ENCODE measurements around the gene SMIM13. TPM values are rescaled to one million over a fixed set of nuclear protein-coding genes. Genes with fewer than 3 reads are reported as not detected.

Gene SMIM13
- total and polyA plus RNA-seq, 2 of the 4 experiments (the other 2 are of a cell fraction): 5.4 to 10.0 TPM

DNA sequence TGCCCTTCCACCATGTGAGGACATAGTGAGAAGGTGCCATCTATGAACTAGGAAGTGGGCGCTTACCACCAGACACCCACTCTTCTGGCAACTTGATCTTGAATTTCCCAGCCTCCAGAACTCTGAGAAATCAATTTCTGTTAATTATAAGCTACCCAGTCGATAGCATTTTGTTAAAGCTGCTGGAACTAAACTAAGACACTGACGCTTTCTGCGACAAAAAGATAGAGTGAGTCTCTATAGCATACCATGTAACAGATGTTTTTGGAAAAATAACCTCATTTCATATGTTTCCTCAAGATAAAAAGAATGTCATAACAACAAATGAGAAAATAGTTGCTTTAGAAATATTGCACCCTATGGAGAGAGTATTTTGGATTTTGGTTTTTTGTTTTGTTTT, 15.4 kb upstream of the SMIM13 start:
- TF ChIP-seq, protein P1, sequence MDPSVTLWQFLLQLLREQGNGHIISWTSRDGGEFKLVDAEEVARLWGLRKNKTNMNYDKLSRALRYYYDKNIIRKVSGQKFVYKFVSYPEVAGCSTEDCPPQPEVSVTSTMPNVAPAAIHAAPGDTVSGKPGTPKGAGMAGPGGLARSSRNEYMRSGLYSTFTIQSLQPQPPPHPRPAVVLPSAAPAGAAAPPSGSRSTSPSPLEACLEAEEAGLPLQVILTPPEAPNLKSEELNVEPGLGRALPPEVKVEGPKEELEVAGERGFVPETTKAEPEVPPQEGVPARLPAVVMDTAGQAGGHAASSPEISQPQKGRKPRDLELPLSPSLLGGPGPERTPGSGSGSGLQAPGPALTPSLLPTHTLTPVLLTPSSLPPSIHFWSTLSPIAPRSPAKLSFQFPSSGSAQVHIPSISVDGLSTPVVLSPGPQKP (IDR thresholded peaks at IDR 0.05; ENCODE audit: borderline replicate concordance, low read depth, low read length): no peak
- TF ChIP-seq, protein P2, sequence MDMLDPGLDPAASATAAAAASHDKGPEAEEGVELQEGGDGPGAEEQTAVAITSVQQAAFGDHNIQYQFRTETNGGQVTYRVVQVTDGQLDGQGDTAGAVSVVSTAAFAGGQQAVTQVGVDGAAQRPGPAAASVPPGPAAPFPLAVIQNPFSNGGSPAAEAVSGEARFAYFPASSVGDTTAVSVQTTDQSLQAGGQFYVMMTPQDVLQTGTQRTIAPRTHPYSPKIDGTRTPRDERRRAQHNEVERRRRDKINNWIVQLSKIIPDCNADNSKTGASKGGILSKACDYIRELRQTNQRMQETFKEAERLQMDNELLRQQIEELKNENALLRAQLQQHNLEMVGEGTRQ (IDR thresholded peaks at IDR 0.05; ENCODE audit: low read depth, low read length): no peak
- TF ChIP-seq NFE2L2 (IDR thresholded peaks at IDR 0.05; ENCODE audit: low read depth, low read length) (no peak), SMC3 (IDR thresholded peaks at IDR 0.05; ENCODE audit: low read depth, low read length) (no peak), POLR2A (IDR thresholded peaks at IDR 0.05; ENCODE audit: low read depth, low read length) (no peak), RAD21 (IDR thresholded peaks at IDR 0.05; ENCODE audit: low read length) (no peak), MAFK (IDR thresholded peaks at IDR 0.05; ENCODE audit: low read depth, low read length) (no peak), RCOR1 (IDR thresholded peaks at IDR 0.05; ENCODE audit: insufficient replicate concordance, low read length) (no peak), MAZ (IDR thresholded peaks at IDR 0.05; ENCODE audit: borderline replicate concordance, low read depth, low read length) (no peak), CEBPB (IDR thresholded peaks at IDR 0.05; ENCODE audit: low read depth, low read length) (no peak), BHLHE40 (IDR thresholded peaks at IDR 0.05; ENCODE audit: low read depth, low read length) (no peak), CHD1 (IDR thresholded peaks at IDR 0.05; ENCODE audit: low read depth, low read length) (no peak), FOS (IDR thresholded peaks at IDR 0.05; ENCODE audit: low read depth, low read length) (no peak), RFX5 (IDR thresholded peaks at IDR 0.05; ENCODE audit: low read depth, low read length) (no peak), MXI1 (IDR thresholded peaks at IDR 0.05; ENCODE audit: borderline replicate concordance, low read depth, low read length) (no peak)
- TF ChIP-seq, protein P3, sequence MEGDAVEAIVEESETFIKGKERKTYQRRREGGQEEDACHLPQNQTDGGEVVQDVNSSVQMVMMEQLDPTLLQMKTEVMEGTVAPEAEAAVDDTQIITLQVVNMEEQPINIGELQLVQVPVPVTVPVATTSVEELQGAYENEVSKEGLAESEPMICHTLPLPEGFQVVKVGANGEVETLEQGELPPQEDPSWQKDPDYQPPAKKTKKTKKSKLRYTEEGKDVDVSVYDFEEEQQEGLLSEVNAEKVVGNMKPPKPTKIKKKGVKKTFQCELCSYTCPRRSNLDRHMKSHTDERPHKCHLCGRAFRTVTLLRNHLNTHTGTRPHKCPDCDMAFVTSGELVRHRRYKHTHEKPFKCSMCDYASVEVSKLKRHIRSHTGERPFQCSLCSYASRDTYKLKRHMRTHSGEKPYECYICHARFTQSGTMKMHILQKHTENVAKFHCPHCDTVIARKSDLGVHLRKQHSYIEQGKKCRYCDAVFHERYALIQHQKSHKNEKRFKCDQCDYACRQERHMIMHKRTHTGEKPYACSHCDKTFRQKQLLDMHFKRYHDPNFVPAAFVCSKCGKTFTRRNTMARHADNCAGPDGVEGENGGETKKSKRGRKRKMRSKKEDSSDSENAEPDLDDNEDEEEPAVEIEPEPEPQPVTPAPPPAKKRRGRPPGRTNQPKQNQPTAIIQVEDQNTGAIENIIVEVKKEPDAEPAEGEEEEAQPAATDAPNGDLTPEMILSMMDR (conservative IDR thresholded peaks at IDR 0.05; ENCODE audit: low read depth, low read length): no peak
- Histone ChIP-seq H4K5ac (ENCODE audit: low read depth, low read length) (no peak overlapping the region), H3K23ac (ENCODE audit: low read depth, low read length) (no peak overlapping the region), H2BK5ac (ENCODE audit: low read depth, low read length, poor library complexity, severe bottlenecking) (no peak overlapping the region), H3K79me1 (ENCODE audit: low read depth in 1 of 2, low read length in 2 of 2) (no peaks in the 10 kb centered on the region), H3K4me3 (ENCODE audit: insufficient read depth, low read depth, low read length) (no peak overlapping the region), H3K14ac (replicated peaks; ENCODE audit: low read depth, low read length) (no peak overlapping the region), H3K4me1 (ENCODE audit: control insufficient read depth, insufficient read depth, low read length) (no peaks in the 10 kb centered on the region), H2AK9ac (replicated peaks; ENCODE audit: low read depth, low read length, poor library complexity) (no peak overlapping the region), H3K36me3 (ENCODE audit: control insufficient read depth, insufficient read depth, low read length) (no peaks in the 10 kb centered on the region), H3K18ac (ENCODE audit: low read depth, low read length) (no peak overlapping the region), H2BK120ac (ENCODE audit: low read depth, low read length) (no peak overlapping the region), H3K27ac (ENCODE audit: insufficient read depth, low read length) (no peak overlapping the region), H2AK5ac (ENCODE audit: low read depth, low read length) (no peak overlapping the region), H2BK15ac (ENCODE audit: low read depth, low read length) (no peak overlapping the region), H2BK20ac (ENCODE audit: low read depth, low read length) (no peak overlapping the region), H3K9me3 (ENCODE audit: control insufficient read depth, insufficient read depth, low read length) (no peaks in the 10 kb centered on the region), H3K27me3 (ENCODE audit: control insufficient read depth, insufficient read depth, low read length) (no peaks in the 10 kb centered on the region), H3K9me1 (ENCODE audit: insufficient read depth, low read length) (no peaks in the 10 kb centered on the region), H4K91ac (ENCODE audit: insufficient read depth, low read depth, low read length) (no peak overlapping the region), H3K4me2 (ENCODE audit: low read depth, low read length) (no peak overlapping the region), H4K8ac (ENCODE audit: low read depth in 2 of 2, low read length in 2 of 2) (no peak overlapping the region), H3K4ac (ENCODE audit: low read depth, low read length) (no peak overlapping the region), H3K9ac (ENCODE audit: low read depth, low read length) (no peak overlapping the region), H3K56ac (ENCODE audit: extremely low read depth, insufficient read depth, low read length) (no peak overlapping the region), H4K20me1 (ENCODE audit: insufficient read depth, low read length) (no peaks in the 10 kb centered on the region), H2AFZ (replicated peaks; ENCODE audit: low read length, poor library complexity) (no peak overlapping the region)
- in situ Hi-C loops (cut with MboI; ENCODE audit: low sequenced_read_pairs): no loop called here
- ChIA-PET CTCF (no interaction called here), POLR2A (ENCODE audit: unreplicated experiment) (no interaction called here)
- dilution Hi-C loops (cut with HindIII; ENCODE audit: low sequenced_read_pairs, unreplicated experiment): no loop called here
- ATAC-seq (ENCODE audit: low read depth) (no peak), DNase-seq (no peak)
- BruUV-seq (replicated peaks): no TSS peak
- intact Hi-C loops (cut with micrococcal nuclease): no loop called here
- WGBS, 2 experiments (ENCODE audit: extremely low coverage in 2 of 2, insufficient read length in 1 of 2): no CpG with 5 or more reads among the region's 4 CpGs
